Caco-2 (cell line): ENCODE results near the gene PLCB4. TPM values are rescaled to one million over a fixed set of nuclear protein-coding genes. Genes with fewer than 3 reads are reported as not detected.
"Not testable (repeated sequence)": the region's sequence is repeated elsewhere in the genome, so short reads cannot be mapped to it uniquely, and the experiment has no call there.

Experiments used
- BruUV-seq: library from RNA; stranded (reverse); fragments of 400-500 nt; replicated peaks from 2 replicates; lab custom pipeline; 2021; lab: Mats Ljungman, UMichigan
- CTCF ChIA-PET: fragments of 300-600 bp; sonication (Branson Sonifier 250); formaldehyde crosslinking; loops from one replicate; lab custom pipeline; 2022; ENCODE audit warnings: antibody characterized with exemption; lab: Charles Lee
- POLR2A ChIA-PET: fragments of 300-600 bp; sonication (Branson Sonifier 250); formaldehyde crosslinking; loops from one replicate; lab custom pipeline; 2022; ENCODE audit warnings: antibody characterized with exemption; lab: Charles Lee
- DNase-seq, 2 experiments: peaks; one replicate each; pipeline versions ENCODE4 v3.0.0 to v3.0.0-alpha.2; 2020 to 2022
- H3K27me3 ChIP-seq: replicated peaks from 2 replicates; pipeline ENCODE4 v1.6.0; 2011; ENCODE audit warnings: low read length; ENCODE audit not compliant: control insufficient read depth, insufficient read depth
- H3K36me3 ChIP-seq: 2 replicates; pipeline ENCODE4 v1.5.1; 2011; ENCODE audit warnings: low read length; ENCODE audit not compliant: control insufficient read depth, insufficient read depth
- H3K4me1 ChIP-seq: fragments of 250-450 bp; sonication (Bioruptor Pico); 2 replicates; pipeline ENCODE4 v1.5.1; 2020; ENCODE audit warnings: mild to moderate bottlenecking
- H3K4me3 ChIP-seq: 2 replicates; pipeline ENCODE4 v1.5.1; 2011; ENCODE audit warnings: low read depth, mild to moderate bottlenecking, control low read depth, low read length
- H3K9me3 ChIP-seq: fragments of 250-450 bp; sonication (Bioruptor Pico); 2 replicates; pipeline ENCODE4 v1.5.1; 2020; ENCODE audit warnings: mild to moderate bottlenecking, moderate library complexity
- H3K27ac Mint-ChIP-seq: one replicate; pipeline ENCODE4 v1.8.0; 2022; ENCODE audit warnings: mixed read lengths; ENCODE audit not compliant: unreplicated experiment
- H3K27me3 Mint-ChIP-seq: one replicate; pipeline ENCODE4 v1.8.0; 2022; ENCODE audit warnings: mixed read lengths; ENCODE audit not compliant: insufficient read depth, unreplicated experiment
- H3K36me3 Mint-ChIP-seq: one replicate; pipeline ENCODE4 v1.8.0; 2022; ENCODE audit warnings: mild to moderate bottlenecking, mixed read lengths; ENCODE audit not compliant: insufficient read depth, unreplicated experiment
- H3K4me1 Mint-ChIP-seq: one replicate; pipeline ENCODE4 v1.8.0; 2022; ENCODE audit warnings: low read depth, mixed read lengths; ENCODE audit not compliant: unreplicated experiment
- H3K4me3 Mint-ChIP-seq: one replicate; pipeline ENCODE4 v1.8.0; 2022; ENCODE audit warnings: mild to moderate bottlenecking, moderate library complexity, mixed read lengths; ENCODE audit not compliant: unreplicated experiment
- H3K9me3 Mint-ChIP-seq: one replicate; pipeline ENCODE4 v1.8.0; 2022; ENCODE audit warnings: mixed read lengths; ENCODE audit not compliant: unreplicated experiment
- intact Hi-C: fragments of 100-400 bp; cut with micrococcal nuclease; formaldehyde crosslinking; loops from one replicate; pipeline ENCODE4 v1.10.0; 2022; ENCODE audit not compliant: unreplicated experiment
- total RNA-seq: library from RNA; stranded (reverse); gene quantifications from 2 replicates; pipeline ENCODE4 v1.2.3, GENCODE V29; 2022
- TF ChIP-seq, protein P1 (sequence below), 2 experiments: fragments of 200-600 bp in 1 of 2; IDR thresholded peaks; 1 replicate in 1 of 2; 2 replicates in 1 of 2; pipeline versions ENCODE4 v1.5.1 to v1.8.0; 2011 to 2022; ENCODE audit warnings: antibody characterized with exemption in 1 of 2, control low read depth in 1 of 2, inconsistent platforms in 1 of 2, low read depth in 1 of 2, low read length in 1 of 2, mild to moderate bottlenecking in 1 of 2, moderate library complexity in 1 of 2; ENCODE audit not compliant: insufficient read depth in 1 of 2, severe bottlenecking in 1 of 2, unreplicated experiment in 1 of 2

Gene PLCB4
- total RNA-seq, 1 experiment from 2014 or later, result 3.0 TPM

DNA sequence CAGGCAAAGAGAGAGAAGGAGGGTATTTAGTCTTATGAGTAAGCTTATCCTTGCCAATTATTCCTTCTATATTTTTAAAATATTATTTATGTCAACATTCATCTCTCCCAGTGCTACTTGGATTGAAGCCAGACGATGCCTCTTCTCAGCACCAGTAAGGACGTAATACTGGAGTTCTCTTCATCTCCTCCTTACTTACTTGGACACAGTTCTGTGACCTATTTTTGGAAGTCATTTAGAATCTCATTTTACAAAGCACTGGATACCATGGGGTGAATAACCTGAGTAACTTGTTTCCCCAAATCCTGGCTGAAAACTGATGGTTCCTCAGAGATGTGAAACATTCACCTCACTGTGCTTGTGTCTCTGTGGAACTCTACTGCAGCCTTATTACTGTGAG is 308.1 kb downstream of the PLCB4 start:
- no peaks in the 10 kb centered on the region for H3K36me3 ChIP-seq
- peaks cover 6% of the 10 kb centered on the region for H3K4me1 Mint-ChIP-seq
- DNase-seq, result no peak
- no peak overlapping the region for H3K4me3 Mint-ChIP-seq
- H3K9me3 ChIP-seq, result no peaks in the 10 kb centered on the region
- BruUV-seq, result no TSS peak
- intact Hi-C loops, result no loop called here
- peaks cover 7% of the 10 kb centered on the region for H3K27me3 Mint-ChIP-seq
- H3K27ac Mint-ChIP-seq, result no peak overlapping the region
- TF ChIP-seq, protein P1, sequence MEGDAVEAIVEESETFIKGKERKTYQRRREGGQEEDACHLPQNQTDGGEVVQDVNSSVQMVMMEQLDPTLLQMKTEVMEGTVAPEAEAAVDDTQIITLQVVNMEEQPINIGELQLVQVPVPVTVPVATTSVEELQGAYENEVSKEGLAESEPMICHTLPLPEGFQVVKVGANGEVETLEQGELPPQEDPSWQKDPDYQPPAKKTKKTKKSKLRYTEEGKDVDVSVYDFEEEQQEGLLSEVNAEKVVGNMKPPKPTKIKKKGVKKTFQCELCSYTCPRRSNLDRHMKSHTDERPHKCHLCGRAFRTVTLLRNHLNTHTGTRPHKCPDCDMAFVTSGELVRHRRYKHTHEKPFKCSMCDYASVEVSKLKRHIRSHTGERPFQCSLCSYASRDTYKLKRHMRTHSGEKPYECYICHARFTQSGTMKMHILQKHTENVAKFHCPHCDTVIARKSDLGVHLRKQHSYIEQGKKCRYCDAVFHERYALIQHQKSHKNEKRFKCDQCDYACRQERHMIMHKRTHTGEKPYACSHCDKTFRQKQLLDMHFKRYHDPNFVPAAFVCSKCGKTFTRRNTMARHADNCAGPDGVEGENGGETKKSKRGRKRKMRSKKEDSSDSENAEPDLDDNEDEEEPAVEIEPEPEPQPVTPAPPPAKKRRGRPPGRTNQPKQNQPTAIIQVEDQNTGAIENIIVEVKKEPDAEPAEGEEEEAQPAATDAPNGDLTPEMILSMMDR (IDR thresholded peaks at IDR 0.05; ENCODE audit: insufficient read depth in 1 of 2, low read depth in 1 of 2, low read length in 1 of 2, severe bottlenecking in 1 of 2, unreplicated experiment in 1 of 2), result no peak
- H3K27me3 ChIP-seq, result no peaks in the 10 kb centered on the region
- ChIA-PET POLR2A (no interaction called here), CTCF (no interaction called here)
- no peak overlapping the region for H3K4me3 ChIP-seq
- no peaks in the 10 kb centered on the region for H3K36me3 Mint-ChIP-seq
- no peaks in the 10 kb centered on the region for H3K9me3 Mint-ChIP-seq
- H3K4me1 ChIP-seq, result 0 out of 2 replicates have a peak, but pooled peaks cover 3% of the 10 kb centered on the region

- H3K4me1 ChIP-seq, H3K27ac Mint-ChIP-seq, H3K4me3 ChIP-seq, H3K4me3 Mint-ChIP-seq, POLR2A ChIA-PET, H3K9me3 Mint-ChIP-seq, BruUV-seq, H3K27me3 ChIP-seq, H3K36me3 ChIP-seq, H3K36me3 Mint-ChIP-seq, CTCF ChIA-PET, H3K4me1 Mint-ChIP-seq, H3K27me3 Mint-ChIP-seq, H3K9me3 ChIP-seq, DNase-seq: not testable (repeated sequence)
- intact Hi-C loops, result loop anchor here (10.0 kb wide), 1 partner anchor 61 kb away; no protein-coding TSS in a partner anchor
These were observed 316.7 kb downstream of the PLCB4 start for GRCh38 chr20:9385345-9386310.

GRCh38 chr20:9388160-9388812 is 319.4 kb downstream of the PLCB4 start:
- Histone ChIP-seq H3K27me3 (no peaks in the 10 kb centered on the region), H3K4me3 (no peak overlapping the region), H3K36me3 (no peaks in the 10 kb centered on the region), H3K4me1 (no peaks in the 10 kb centered on the region), H3K9me3 (0 out of 2 replicates have a peak, but pooled peaks cover 4% of the 10 kb centered on the region)
- TF ChIP-seq, protein P1 (IDR thresholded peaks at IDR 0.05; ENCODE audit: insufficient read depth in 1 of 2, low read depth in 1 of 2, low read length in 1 of 2, severe bottlenecking in 1 of 2, unreplicated experiment in 1 of 2), result no peak
- H3K36me3 Mint-ChIP-seq, result no peaks in the 10 kb centered on the region
- CTCF ChIA-PET, result no interaction called here
- peaks cover 6% of the 10 kb centered on the region for H3K27me3 Mint-ChIP-seq
- intact Hi-C loops, result loop anchor here (10.0 kb wide), 1 partner anchor 63 kb away; no protein-coding TSS in a partner anchor
- no peak overlapping the region for H3K27ac Mint-ChIP-seq
- H3K4me1 Mint-ChIP-seq, result no peaks in the 10 kb centered on the region
- H3K9me3 Mint-ChIP-seq, result no peaks in the 10 kb centered on the region
- POLR2A ChIA-PET, result no interaction called here
- no peak for DNase-seq
- H3K4me3 Mint-ChIP-seq, result no peak overlapping the region
- no TSS peak for BruUV-seq
